Keratinocyte (primary cell): ENCODE results near the gene POLR3F.

Experiments
- EZH2 ChIP-seq: IDR thresholded peaks from one replicate; pipeline ENCODE4 v1.6.1; 2012; ENCODE audit warnings: inconsistent platforms, mild to moderate bottlenecking, low read length, moderate library complexity
- TF ChIP-seq, protein P1 (sequence below), 3 experiments: IDR thresholded peaks in 1 of 3; conservative IDR thresholded peaks in 1 of 3; optimal IDR thresholded peaks in 1 of 3; 2 replicates in 2 of 3; 3 replicates in 1 of 3; pipeline versions ENCODE3 to v1.5.1; 2011; ENCODE audit warnings: low read length in 3 of 3, mild to moderate bottlenecking in 3 of 3, moderate library complexity in 2 of 3, control low read depth in 1 of 3, inconsistent platforms in 1 of 3; ENCODE audit not compliant: insufficient read depth in 2 of 3; ENCODE audit errors: extremely low read depth in 1 of 3

DNA sequence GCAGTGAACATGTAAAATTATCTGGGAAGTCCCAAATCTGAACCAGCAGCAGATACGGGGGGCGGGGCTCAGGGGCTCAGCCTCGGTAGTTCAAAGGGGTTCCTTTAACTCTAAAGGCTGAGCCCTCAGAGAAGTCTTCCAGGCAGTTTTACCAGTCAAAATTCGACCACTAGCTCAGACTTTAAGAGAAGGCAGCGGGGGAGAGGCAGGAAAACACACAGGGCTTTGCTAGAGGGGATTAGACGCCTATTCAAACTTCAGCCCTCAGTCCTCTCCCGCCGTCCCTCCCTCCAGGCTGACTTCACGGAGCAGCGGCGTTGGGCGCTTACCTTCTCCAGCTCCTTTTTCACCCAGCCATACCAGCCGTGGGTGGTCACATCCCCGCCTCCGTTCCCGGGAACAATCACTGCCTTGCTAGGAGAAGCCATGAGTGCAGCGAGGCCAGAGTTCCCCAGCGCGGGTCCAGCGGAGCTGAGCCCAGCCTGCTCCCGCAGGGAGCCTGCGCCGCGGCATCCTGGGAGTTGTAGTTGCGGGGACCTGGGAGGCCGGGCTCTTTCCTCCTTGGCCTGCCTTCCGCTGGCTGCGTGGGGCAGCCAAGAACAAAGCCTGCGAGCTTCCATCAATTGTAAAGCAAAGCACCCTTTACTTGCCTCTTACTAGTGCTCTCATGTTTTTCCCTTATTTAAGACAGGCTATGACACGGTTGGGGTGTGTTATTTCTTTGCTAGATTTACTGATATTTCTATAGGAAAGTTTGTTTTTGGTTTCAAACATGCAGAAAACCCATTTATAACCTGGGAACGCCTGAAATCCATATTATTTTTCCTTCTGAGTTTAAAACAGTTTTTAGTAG, 29.8 kb downstream of the POLR3F start, which contains the start of gene RBBP9:
- TF ChIP-seq, protein P1, sequence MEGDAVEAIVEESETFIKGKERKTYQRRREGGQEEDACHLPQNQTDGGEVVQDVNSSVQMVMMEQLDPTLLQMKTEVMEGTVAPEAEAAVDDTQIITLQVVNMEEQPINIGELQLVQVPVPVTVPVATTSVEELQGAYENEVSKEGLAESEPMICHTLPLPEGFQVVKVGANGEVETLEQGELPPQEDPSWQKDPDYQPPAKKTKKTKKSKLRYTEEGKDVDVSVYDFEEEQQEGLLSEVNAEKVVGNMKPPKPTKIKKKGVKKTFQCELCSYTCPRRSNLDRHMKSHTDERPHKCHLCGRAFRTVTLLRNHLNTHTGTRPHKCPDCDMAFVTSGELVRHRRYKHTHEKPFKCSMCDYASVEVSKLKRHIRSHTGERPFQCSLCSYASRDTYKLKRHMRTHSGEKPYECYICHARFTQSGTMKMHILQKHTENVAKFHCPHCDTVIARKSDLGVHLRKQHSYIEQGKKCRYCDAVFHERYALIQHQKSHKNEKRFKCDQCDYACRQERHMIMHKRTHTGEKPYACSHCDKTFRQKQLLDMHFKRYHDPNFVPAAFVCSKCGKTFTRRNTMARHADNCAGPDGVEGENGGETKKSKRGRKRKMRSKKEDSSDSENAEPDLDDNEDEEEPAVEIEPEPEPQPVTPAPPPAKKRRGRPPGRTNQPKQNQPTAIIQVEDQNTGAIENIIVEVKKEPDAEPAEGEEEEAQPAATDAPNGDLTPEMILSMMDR (optimal IDR thresholded peaks at IDR 0.05 in 1 of 3, IDR thresholded peaks at IDR 0.05 in 1 of 3, conservative IDR thresholded peaks at IDR 0.05 in 1 of 3; ENCODE audit: extremely low read depth in 1 of 3, insufficient read depth in 2 of 3, low read length in 3 of 3) = no peak
- no peak for TF ChIP-seq EZH2
